ENCODE data around the gene NUP98. TPM values are rescaled to one million over a fixed set of nuclear protein-coding genes. Genes with fewer than 3 reads are reported as not detected.
A peak's percentile ranks its signal among the peaks of the same experiment; 100 is the strongest.

NUP98 gene
- total and polyA plus RNA-seq, 2 of the 13 experiments (the other 11 are each of a cell fraction or from before 2014, with no cell fraction given): 76.6 to 85.3 TPM

GRCh38 chr11:3797329-3798090 is at the start of gene NUP98 (continued):
- TF ChIP-seq PRDM4 (CRISPR knock-in tag; IDR thresholded peaks at IDR 0.05; ENCODE audit: borderline replicate concordance): 0 out of 2 replicates have a peak, but pooled peaks have one; percentile 31
- TF ChIP-seq ZNF749 (CRISPR knock-in tag; IDR thresholded peaks at IDR 0.05; ENCODE audit: borderline replicate concordance): peak; percentile 51; the same call in 1 of the 2 replicates
- TF ChIP-seq ZNF598 (CRISPR knock-in tag; IDR thresholded peaks at IDR 0.05; ENCODE audit: borderline replicate concordance): 0 out of 2 replicates have a peak, but pooled peaks have one; percentile 64
- peak; percentile 85; the same call in 1 of the 2 replicates for TF ChIP-seq ZNF766 (CRISPR knock-in tag; IDR thresholded peaks at IDR 0.05; ENCODE audit: borderline replicate concordance)
- TF ChIP-seq PHF8 (CRISPR knock-in tag; IDR thresholded peaks at IDR 0.05): peak; percentile 90
- no peak for TF ChIP-seq CHCHD3 (CRISPR knock-in tag; IDR thresholded peaks at IDR 0.05)
- 0 out of 2 replicates have a peak, but pooled peaks have one; percentile 29 for TF ChIP-seq HMG20A (CRISPR knock-in tag; IDR thresholded peaks at IDR 0.05; ENCODE audit: borderline replicate concordance)
- no peak for TF ChIP-seq GTF2F1 (IDR thresholded peaks at IDR 0.05; ENCODE audit: low read length)
- no peak for TF ChIP-seq STAG1 (CRISPR knock-in tag; IDR thresholded peaks at IDR 0.05)

GRCh38 chr11:3845670-3846069 is 48.3 kb upstream of the NUP98 start:
- no peak for FAIRE-seq
- TF ChIP-seq EHMT2 (IDR thresholded peaks at IDR 0.05; ENCODE audit: borderline replicate concordance, low read depth, low read length): no peak
- TF ChIP-seq ATM (IDR thresholded peaks at IDR 0.05; ENCODE audit: borderline replicate concordance): no peak
- no peak for TF ChIP-seq REL (CRISPR knock-in tag; conservative IDR thresholded peaks at IDR 0.05)
- no peak for TF ChIP-seq CREBL2 (CRISPR knock-in tag; IDR thresholded peaks at IDR 0.05; ENCODE audit: borderline replicate concordance)
- TF ChIP-seq U2AF2 (IDR thresholded peaks at IDR 0.05; ENCODE audit: low read depth, low read length): no peak
- no peak for TF ChIP-seq TEAD2 (CRISPR knock-in tag; IDR thresholded peaks at IDR 0.05)
- no peaks in the 10 kb centered on the region for H4K20me1 ChIP-seq (ENCODE audit: insufficient read depth, low read length)
- no peak overlapping the region for H3K4me3 ChIP-seq (replicated peaks in 1 of 3; ENCODE audit: insufficient read depth in 1 of 3, low read depth in 2 of 3, low read length in 3 of 3)
- no peak overlapping the region for H2AFZ ChIP-seq (ENCODE audit: low read length)
- no peaks in the 10 kb centered on the region for H3K36me3 ChIP-seq (replicated peaks in 1 of 2; ENCODE audit: control insufficient read depth in 1 of 2, insufficient read depth in 2 of 2, low read length in 2 of 2)
- no peak overlapping the region; the same call in 1 of the 2 replicates for H3K4me2 ChIP-seq (ENCODE audit: low read depth, low read length)
- 58% methylated on average over 3 of the region's 3 CpGs for WGBS (ENCODE audit: low lambda C conversion rate)
- no peaks in the 10 kb centered on the region for H3K9me3 ChIP-seq (ENCODE audit: low read length)
- H3K9ac ChIP-seq (ENCODE audit: insufficient read depth, low read depth, low read length): no peak overlapping the region
- no TSS peak for BruUV-seq (replicated peaks)
- H3K79me2 ChIP-seq (ENCODE audit: insufficient read depth, low read length): no peaks in the 10 kb centered on the region
- DNase-seq (ENCODE audit: low spot score): no peak
- no peaks in the 10 kb centered on the region for H3K27me3 ChIP-seq (ENCODE audit: control insufficient read depth in 1 of 2, insufficient read depth in 2 of 2, low read length in 2 of 2)
- ChIA-PET POLR2A (no interaction called here), CTCF (ENCODE audit: low intra/inter-chr PET ratio, low total read pairs) (no interaction called here)
- no peak for ATAC-seq
- intact Hi-C loops (cut with micrococcal nuclease; ENCODE audit: unreplicated experiment): no loop called here
- no peak overlapping the region for H3K27ac ChIP-seq (ENCODE audit: extremely low read length, insufficient read depth, low read length)
- peaks cover 36% of the 10 kb centered on the region for H3K4me1 ChIP-seq (ENCODE audit: insufficient read depth, low read length)
- in situ Hi-C loops (cut with HindIII; ENCODE audit: extremely low pct_ligation_motif_present, low pct_unique_long_range_greater_than_20kb): loop anchor here (5.0 kb wide), 1 partner anchor 227 kb away; no protein-coding TSS in a partner anchor
